Measurements from ENCODE around the gene TC2N. TPM values are rescaled to one million over a fixed set of nuclear protein-coding genes. Genes with fewer than 3 reads are reported as not detected.
"Not testable (repeated sequence)": the region's sequence is repeated elsewhere in the genome, so short reads cannot be mapped to it uniquely, and the experiment has no call there.

The TC2N gene
- total RNA-seq, 1 experiment from 2014 or later, result 30.6 TPM

DNA sequence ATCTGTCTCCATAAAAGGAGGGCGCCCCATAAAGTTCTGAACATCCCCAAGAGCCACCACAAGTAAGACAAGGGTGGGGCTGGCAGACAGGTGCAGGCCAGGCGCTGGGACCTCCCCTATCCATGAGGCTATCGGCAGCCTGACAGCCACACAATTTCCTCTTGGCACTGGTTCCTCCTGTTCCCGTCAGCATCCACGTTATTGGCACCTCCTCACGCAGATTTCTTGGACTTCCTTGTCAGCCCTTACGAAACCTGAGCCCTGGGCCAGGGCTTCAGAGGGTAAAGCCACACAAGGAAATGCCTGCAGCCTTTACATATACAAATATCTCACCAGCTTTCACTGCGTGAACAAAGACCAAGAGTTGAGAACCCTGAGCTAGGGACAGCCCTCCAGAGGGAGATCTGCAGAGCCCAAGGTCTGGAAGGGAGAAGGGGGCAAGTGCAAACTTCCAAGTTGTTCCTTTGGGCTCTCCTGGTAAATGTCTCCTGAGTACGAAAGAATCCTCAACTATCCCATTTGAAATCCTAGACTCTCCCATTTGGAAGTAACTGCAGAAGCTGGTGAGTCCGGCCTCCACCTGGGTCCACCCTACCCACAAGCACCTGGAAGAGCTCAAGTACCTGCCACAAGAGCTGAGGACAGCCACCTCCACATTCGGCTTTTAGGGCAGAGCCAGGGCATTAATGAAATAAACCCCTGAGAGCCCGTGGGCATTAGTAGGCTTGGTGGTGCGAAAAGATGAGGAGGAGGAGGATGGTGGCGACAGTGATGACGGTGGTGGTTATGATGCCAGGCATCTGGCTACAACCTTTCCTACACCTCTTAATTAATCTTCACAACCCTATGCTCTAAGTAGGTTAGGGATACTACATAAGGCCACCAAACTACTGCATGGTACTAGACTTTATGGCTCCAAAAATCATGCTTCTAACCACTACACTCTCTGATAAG, 5.5 kb upstream of the TC2N start:
- intact Hi-C loops (cut with micrococcal nuclease; ENCODE audit: unreplicated experiment), result no loop called here
- TF ChIP-seq, protein P1, sequence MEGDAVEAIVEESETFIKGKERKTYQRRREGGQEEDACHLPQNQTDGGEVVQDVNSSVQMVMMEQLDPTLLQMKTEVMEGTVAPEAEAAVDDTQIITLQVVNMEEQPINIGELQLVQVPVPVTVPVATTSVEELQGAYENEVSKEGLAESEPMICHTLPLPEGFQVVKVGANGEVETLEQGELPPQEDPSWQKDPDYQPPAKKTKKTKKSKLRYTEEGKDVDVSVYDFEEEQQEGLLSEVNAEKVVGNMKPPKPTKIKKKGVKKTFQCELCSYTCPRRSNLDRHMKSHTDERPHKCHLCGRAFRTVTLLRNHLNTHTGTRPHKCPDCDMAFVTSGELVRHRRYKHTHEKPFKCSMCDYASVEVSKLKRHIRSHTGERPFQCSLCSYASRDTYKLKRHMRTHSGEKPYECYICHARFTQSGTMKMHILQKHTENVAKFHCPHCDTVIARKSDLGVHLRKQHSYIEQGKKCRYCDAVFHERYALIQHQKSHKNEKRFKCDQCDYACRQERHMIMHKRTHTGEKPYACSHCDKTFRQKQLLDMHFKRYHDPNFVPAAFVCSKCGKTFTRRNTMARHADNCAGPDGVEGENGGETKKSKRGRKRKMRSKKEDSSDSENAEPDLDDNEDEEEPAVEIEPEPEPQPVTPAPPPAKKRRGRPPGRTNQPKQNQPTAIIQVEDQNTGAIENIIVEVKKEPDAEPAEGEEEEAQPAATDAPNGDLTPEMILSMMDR (IDR thresholded peaks at IDR 0.05; ENCODE audit: insufficient read depth in 1 of 2, low read depth in 1 of 2, low read length in 1 of 2, severe bottlenecking in 1 of 2, unreplicated experiment in 1 of 2), result no peak
- Mint-ChIP-seq H3K4me3 (ENCODE audit: unreplicated experiment) (no peak overlapping the region), H3K27ac (ENCODE audit: unreplicated experiment) (no peak overlapping the region), H3K4me1 (ENCODE audit: low read depth, unreplicated experiment) (peaks cover 30% of the 10 kb centered on the region), H3K36me3 (ENCODE audit: insufficient read depth, unreplicated experiment) (no peaks in the 10 kb centered on the region), H3K9me3 (ENCODE audit: unreplicated experiment) (no peaks in the 10 kb centered on the region), H3K27me3 (ENCODE audit: insufficient read depth, unreplicated experiment) (no peaks in the 10 kb centered on the region)
- POLR2A ChIA-PET, result no interaction called here
- CTCF ChIA-PET, result no interaction called here
- Histone ChIP-seq H3K27me3 (replicated peaks; ENCODE audit: control insufficient read depth, insufficient read depth, low read length) (no peaks in the 10 kb centered on the region), H3K36me3 (ENCODE audit: control insufficient read depth, insufficient read depth, low read length) (no peaks in the 10 kb centered on the region), H3K4me1 (peaks cover 22% of the 10 kb centered on the region), H3K4me3 (ENCODE audit: low read depth, low read length) (no peak overlapping the region), H3K9me3 (no peaks in the 10 kb centered on the region)
- DNase-seq, result no peak
- BruUV-seq (replicated peaks), result no TSS peak

DNA sequence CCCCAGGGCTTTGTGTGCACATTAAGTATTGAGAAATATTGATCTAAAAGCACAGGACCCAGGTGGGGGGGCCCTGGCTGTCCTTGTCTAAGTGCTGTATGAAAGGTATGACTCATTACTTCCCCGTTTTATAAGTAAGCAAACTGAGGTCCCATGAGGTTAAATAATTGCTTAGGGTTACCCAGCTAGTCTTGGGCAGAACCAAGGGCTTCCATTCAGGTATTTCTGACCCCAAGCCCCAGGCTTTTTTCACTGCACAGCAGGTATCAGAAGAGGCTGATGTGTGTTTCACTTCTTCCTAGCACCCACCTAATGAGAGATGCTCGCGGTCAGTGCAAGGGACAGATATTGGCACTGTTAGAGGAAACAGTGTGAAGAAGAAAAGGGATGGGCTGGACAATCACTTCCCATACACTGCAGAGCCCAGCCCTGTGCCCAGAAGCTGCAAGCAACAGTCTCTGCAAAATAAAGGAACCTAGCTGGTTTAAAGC, 4.7 kb upstream of the TC2N start:
- no peak for DNase-seq
- H3K36me3 ChIP-seq (ENCODE audit: control insufficient read depth, insufficient read depth, low read length), result no peaks in the 10 kb centered on the region
- no peaks in the 10 kb centered on the region for H3K9me3 Mint-ChIP-seq (ENCODE audit: unreplicated experiment)
- no peaks in the 10 kb centered on the region for H3K36me3 Mint-ChIP-seq (ENCODE audit: insufficient read depth, unreplicated experiment)
- H3K27ac Mint-ChIP-seq (ENCODE audit: unreplicated experiment), result no peak overlapping the region
- H3K9me3 ChIP-seq, result no peaks in the 10 kb centered on the region
- no peaks in the 10 kb centered on the region for H3K27me3 ChIP-seq (replicated peaks; ENCODE audit: control insufficient read depth, insufficient read depth, low read length)
- no TSS peak for BruUV-seq (replicated peaks)
- no peak overlapping the region for H3K4me3 Mint-ChIP-seq (ENCODE audit: unreplicated experiment)
- ChIA-PET POLR2A (no interaction called here), CTCF (interaction anchor here (0.7 kb wide), 2 partner anchors 33 to 1175 kb away, joined by 4 to 6 read pairs; no protein-coding TSS in a partner anchor)
- H3K4me1 Mint-ChIP-seq (ENCODE audit: low read depth, unreplicated experiment), result peaks cover 30% of the 10 kb centered on the region
- H3K27me3 Mint-ChIP-seq (ENCODE audit: insufficient read depth, unreplicated experiment), result no peaks in the 10 kb centered on the region
- intact Hi-C loops (cut with micrococcal nuclease; ENCODE audit: unreplicated experiment), result no loop called here
- peaks cover 22% of the 10 kb centered on the region for H3K4me1 ChIP-seq
- TF ChIP-seq, protein P1 (IDR thresholded peaks at IDR 0.05; ENCODE audit: insufficient read depth in 1 of 2, low read depth in 1 of 2, low read length in 1 of 2, severe bottlenecking in 1 of 2, unreplicated experiment in 1 of 2), result no peak
- H3K4me3 ChIP-seq (ENCODE audit: low read depth, low read length), result no peak overlapping the region

DNA sequence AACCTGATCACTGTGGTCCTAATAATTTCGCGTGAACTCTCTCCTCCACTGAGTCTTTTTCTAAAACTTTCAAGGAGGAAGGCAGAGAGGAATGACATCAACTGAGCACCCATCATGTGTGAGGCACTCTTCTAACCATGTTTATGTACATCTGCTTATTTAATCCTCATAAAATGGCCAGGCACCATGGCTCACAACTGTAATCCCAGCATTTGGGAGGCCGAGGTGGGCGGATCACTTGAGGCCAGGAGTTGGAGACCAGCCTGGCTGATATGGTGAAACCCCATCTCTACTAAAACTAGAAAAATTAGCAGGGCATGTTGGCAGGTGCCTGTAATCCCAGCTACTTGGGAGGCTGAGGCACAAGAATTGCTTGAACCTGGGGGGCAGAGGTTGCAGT, 4.1 kb upstream of the TC2N start:
- H3K36me3 Mint-ChIP-seq (ENCODE audit: insufficient read depth, unreplicated experiment); H3K9me3 ChIP-seq; H3K4me3 ChIP-seq (ENCODE audit: low read depth, low read length); DNase-seq; intact Hi-C loops (cut with micrococcal nuclease; ENCODE audit: unreplicated experiment); H3K27me3 Mint-ChIP-seq (ENCODE audit: insufficient read depth, unreplicated experiment); H3K9me3 Mint-ChIP-seq (ENCODE audit: unreplicated experiment); H3K27me3 ChIP-seq (replicated peaks; ENCODE audit: control insufficient read depth, insufficient read depth, low read length); H3K4me3 Mint-ChIP-seq (ENCODE audit: unreplicated experiment); POLR2A ChIA-PET; BruUV-seq (replicated peaks); H3K36me3 ChIP-seq (ENCODE audit: control insufficient read depth, insufficient read depth, low read length); H3K27ac Mint-ChIP-seq (ENCODE audit: unreplicated experiment): not testable (repeated sequence)
- peaks cover 21% of the 10 kb centered on the region for H3K4me1 ChIP-seq
- H3K4me1 Mint-ChIP-seq (ENCODE audit: low read depth, unreplicated experiment), result peaks cover 27% of the 10 kb centered on the region
- CTCF ChIA-PET, result interaction anchor here (0.6 kb wide), 1 partner anchor 43 kb away, joined by 9 read pairs; no protein-coding TSS in a partner anchor

Data from Caco-2 (cell line).